Measurements from ENCODE around the gene RAB40B.

- TF ChIP-seq POLR2A (IDR thresholded peaks at IDR 0.05; ENCODE audit: borderline replicate concordance, extremely low read depth, insufficient read depth, insufficient read length), result no peak
- TF ChIP-seq EZH2 (IDR thresholded peaks at IDR 0.05), result no peak
- no peak for TF ChIP-seq CTCF (IDR thresholded peaks at IDR 0.05 in 2 of 3, conservative IDR thresholded peaks at IDR 0.05 in 1 of 3; ENCODE audit: borderline replicate concordance in 1 of 3, insufficient read depth in 1 of 3, low read depth in 2 of 3, low read length in 2 of 3)
- no peak for TF ChIP-seq CEBPB (IDR thresholded peaks at IDR 0.05; ENCODE audit: low read depth)
- TF ChIP-seq REST (IDR thresholded peaks at IDR 0.05; ENCODE audit: low read depth), result no peak
- TF ChIP-seq MAX (IDR thresholded peaks at IDR 0.05), result no peak
- no peak for TF ChIP-seq POLR2AphosphoS5 (IDR thresholded peaks at IDR 0.05; ENCODE audit: low read depth, low read length)
- no peak for TF ChIP-seq SP1 (IDR thresholded peaks at IDR 0.05; ENCODE audit: low read depth)
- no peak for TF ChIP-seq EGR1 (IDR thresholded peaks at IDR 0.05; ENCODE audit: low read depth)
- no peak for TF ChIP-seq ZNF274 (IDR thresholded peaks at IDR 0.05; ENCODE audit: low read depth, low read length)
Measured at GRCh38 chr17:82698974-82699442, 510 bp upstream of the RAB40B start.
